Keratinocyte (primary cell): Measurements from ENCODE around the gene ITIH4. TPM values are rescaled to one million over a fixed set of nuclear protein-coding genes. Genes with fewer than 3 reads are reported as not detected.

Source experiments
- DNase-seq: peaks from one replicate; pipeline ENCODE4 v3.0.0-alpha.2; 2011; ENCODE audit warnings: low read depth, missing footprints, low spot score
- FAIRE-seq: peaks from 2 replicates; lab custom pipeline; 2011; peaks lifted over from hg19 to GRCh38; lab: Jason Lieb, UNC
- H2AFZ ChIP-seq: 2 replicates; pipeline ENCODE4 v1.6.0; 2012; ENCODE audit warnings: low read length, control low read depth, inconsistent platforms; ENCODE audit not compliant: control insufficient read depth
- H3K27ac ChIP-seq: 2 replicates; pipeline ENCODE4 v1.5.1; 2011; ENCODE audit warnings: low read length; ENCODE audit not compliant: control insufficient read depth, insufficient read depth
- H3K27me3 ChIP-seq: 3 replicates; pipeline ENCODE4 v1.6.0; 2011; ENCODE audit warnings: low read length; ENCODE audit not compliant: control insufficient read depth, insufficient read depth; ENCODE audit errors: extremely low read depth
- H3K36me3 ChIP-seq, 2 experiments: 2 replicates in 1 of 2; 3 replicates in 1 of 2; pipeline ENCODE4 v1.5.1; 2011; ENCODE audit warnings: low read length in 2 of 2, mild to moderate bottlenecking in 1 of 2; ENCODE audit not compliant: control insufficient read depth in 2 of 2, insufficient read depth in 2 of 2; ENCODE audit errors: extremely low read depth in 1 of 2
- H3K4me1 ChIP-seq: 3 replicates; pipeline ENCODE4 v1.5.1; 2011; ENCODE audit warnings: low read length; ENCODE audit not compliant: control insufficient read depth, insufficient read depth; ENCODE audit errors: extremely low read depth
- H3K4me2 ChIP-seq: 3 replicates; pipeline ENCODE4 v1.6.0; 2011; ENCODE audit warnings: low read depth, low read length; ENCODE audit not compliant: control insufficient read depth, insufficient read depth; ENCODE audit errors: extremely low read depth
- H3K4me3 ChIP-seq, 3 experiments: fragments of 200-600 bp in 1 of 3; sonication (generic) in 1 of 3; 2 replicates in 2 of 3; 3 replicates in 1 of 3; pipeline ENCODE4 v1.5.1; 2011 to 2016; ENCODE audit warnings: low read length in 3 of 3, mild to moderate bottlenecking in 3 of 3, control low read depth in 2 of 3, inconsistent platforms in 1 of 3, low read depth in 1 of 3, mixed read lengths in 1 of 3, mixed run types in 1 of 3, moderate library complexity in 1 of 3; ENCODE audit not compliant: control insufficient read depth in 2 of 3, insufficient read depth in 2 of 3; ENCODE audit errors: extremely low read depth in 1 of 3
- H3K79me2 ChIP-seq: 2 replicates; pipeline ENCODE4 v1.6.0; 2012; ENCODE audit warnings: low read length; ENCODE audit not compliant: control insufficient read depth, insufficient read depth
- H3K9ac ChIP-seq: 3 replicates; pipeline ENCODE4 v1.6.0; 2011; ENCODE audit warnings: low read length; ENCODE audit not compliant: control insufficient read depth, insufficient read depth; ENCODE audit errors: extremely low read depth
- H3K9me1 ChIP-seq: 3 replicates; pipeline ENCODE4 v1.6.0; 2011; ENCODE audit warnings: low read length; ENCODE audit not compliant: control insufficient read depth, insufficient read depth; ENCODE audit errors: extremely low read depth
- H3K9me3 ChIP-seq: 2 replicates; pipeline ENCODE4 v1.5.1; 2012; ENCODE audit warnings: low read depth, low read length; ENCODE audit not compliant: control insufficient read depth
- H4K20me1 ChIP-seq: 3 replicates; pipeline ENCODE4 v1.6.0; 2011; ENCODE audit warnings: low read length; ENCODE audit not compliant: control insufficient read depth, insufficient read depth; ENCODE audit errors: extremely low read depth
- CTCF ChIP-seq, 3 experiments: IDR thresholded peaks in 1 of 3; conservative IDR thresholded peaks in 1 of 3; optimal IDR thresholded peaks in 1 of 3; 2 replicates in 2 of 3; 3 replicates in 1 of 3; pipeline versions ENCODE3 to v1.5.1; 2011; ENCODE audit warnings: low read length in 3 of 3, mild to moderate bottlenecking in 3 of 3, moderate library complexity in 2 of 3, control low read depth in 1 of 3, inconsistent platforms in 1 of 3; ENCODE audit not compliant: insufficient read depth in 2 of 3; ENCODE audit errors: extremely low read depth in 1 of 3
- EZH2 ChIP-seq: IDR thresholded peaks from one replicate; pipeline ENCODE4 v1.6.1; 2012; ENCODE audit warnings: inconsistent platforms, mild to moderate bottlenecking, low read length, moderate library complexity
- dilution Hi-C: fragments of 300-500 bp; cut with MboI; formaldehyde crosslinking; loops from one replicate; pipeline ENCODE4 v1.7.0; 2020; ENCODE audit warnings: low sequenced_read_pairs; ENCODE audit not compliant: extremely low pct_ligation_motif_present
- polyA plus RNA-seq, 5 experiments: library from polyadenylated mRNA; depleted of rRNA in 3 of 5; stranded (reverse) in 3 of 5; stranded (forward) in 1 of 5; unstranded in 1 of 5; fragments of >200 nt; gene quantifications; 1 replicate in 1 of 5; 2 replicates in 3 of 5; 3 replicates in 1 of 5; pipeline versions ENCODE4 v1.2.1 to v1.2.3, GENCODE V29; 2011 to 2012; ENCODE audit warnings: missing spikeins in 2 of 5, low read depth in 1 of 5, low replicate concordance in 1 of 5

ITIH4 gene
- polyA plus RNA-seq, 1 donor (not counting 4 experiments of a cell fraction or from before 2014, with no cell fraction given) = 1.4 TPM

DNA sequence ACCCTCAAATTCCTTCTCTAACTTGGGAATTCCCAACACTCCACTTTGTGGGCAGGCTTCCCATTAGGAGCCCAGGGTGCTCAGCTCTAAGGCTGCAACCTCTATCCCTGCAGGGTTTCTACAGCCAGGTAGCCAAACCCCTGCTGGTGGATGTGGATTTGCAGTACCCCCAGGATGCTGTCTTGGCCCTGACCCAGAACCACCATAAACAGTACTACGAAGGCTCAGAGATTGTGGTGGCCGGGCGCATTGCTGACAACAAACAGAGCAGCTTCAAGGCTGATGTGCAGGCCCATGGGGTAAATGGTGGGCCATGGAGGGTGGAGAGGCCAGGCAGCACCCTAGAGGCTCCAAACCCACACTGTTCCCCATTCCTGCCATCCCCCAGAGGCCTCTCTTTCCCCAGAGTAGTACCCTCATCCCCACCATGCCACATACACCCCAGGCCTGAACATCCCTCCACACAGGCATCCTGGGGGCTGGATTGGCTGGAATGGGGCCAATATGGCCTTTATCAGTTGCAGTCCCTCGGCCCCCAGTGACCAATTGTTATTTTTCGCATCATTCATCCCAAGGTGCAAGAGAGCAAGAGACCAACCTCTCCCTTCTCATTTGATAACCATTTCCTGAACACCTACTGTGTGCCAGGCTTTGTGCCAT lies 45.4 kb downstream of the ITIH4 start:
- H4K20me1 ChIP-seq = no peaks in the 10 kb centered on the region
- no peaks in the 10 kb centered on the region for H3K36me3 ChIP-seq
- no peak overlapping the region for H3K9ac ChIP-seq
- peaks cover 20% of the 10 kb centered on the region for H3K27me3 ChIP-seq
- no peak overlapping the region for H3K4me2 ChIP-seq
- no peaks in the 10 kb centered on the region for H3K79me2 ChIP-seq
- no peaks in the 10 kb centered on the region for H3K9me1 ChIP-seq
- no peak for TF ChIP-seq EZH2
- TF ChIP-seq CTCF (optimal IDR thresholded peaks at IDR 0.05 in 1 of 3, IDR thresholded peaks at IDR 0.05 in 1 of 3, conservative IDR thresholded peaks at IDR 0.05 in 1 of 3; ENCODE audit: extremely low read depth in 1 of 3, insufficient read depth in 2 of 3, low read length in 3 of 3) = no peak
- FAIRE-seq (no peak), DNase-seq (no peak)
- no peak overlapping the region for H3K27ac ChIP-seq
- dilution Hi-C loops = no loop called here
- no peaks in the 10 kb centered on the region for H3K4me1 ChIP-seq
- no peaks in the 10 kb centered on the region for H3K9me3 ChIP-seq
- H2AFZ ChIP-seq = no peak overlapping the region
- no peak overlapping the region for H3K4me3 ChIP-seq

GRCh38 chr3:52784021-52784621 lies 46.4 kb downstream of the ITIH4 start:
- Histone ChIP-seq H3K27me3 (peaks cover 26% of the 10 kb centered on the region), H3K9me3 (no peaks in the 10 kb centered on the region), H3K27ac (no peak overlapping the region), H3K9ac (no peak overlapping the region), H3K4me2 (no peak overlapping the region), H3K79me2 (no peaks in the 10 kb centered on the region), H2AFZ (no peak overlapping the region), H3K4me3 (no peak overlapping the region), H4K20me1 (no peaks in the 10 kb centered on the region), H3K9me1 (no peaks in the 10 kb centered on the region), H3K4me1 (no peaks in the 10 kb centered on the region), H3K36me3 (no peaks in the 10 kb centered on the region)
- no peak for FAIRE-seq
- dilution Hi-C loops = no loop called here
- TF ChIP-seq EZH2 (no peak), CTCF (optimal IDR thresholded peaks at IDR 0.05 in 1 of 3, IDR thresholded peaks at IDR 0.05 in 1 of 3, conservative IDR thresholded peaks at IDR 0.05 in 1 of 3; ENCODE audit: extremely low read depth in 1 of 3, insufficient read depth in 2 of 3, low read length in 3 of 3) (no peak)
- DNase-seq = no peak
